SK-N-SH treated with all-trans-retinoic acid at 6 μM for 48 hours (cell line): ENCODE results near the gene ADD1.

Source experiments
- ATAC-seq: fragments of 200-7000 bp; cut with Tn5 transposase; 3 replicates; pipeline ENCODE4 v1.9.1; 2020; ENCODE audit warnings: mild to moderate bottlenecking, moderate library complexity
- ARNTL ChIP-seq: fragments of 450-650 bp; formaldehyde crosslinking; IDR thresholded peaks from 2 replicates; pipeline ENCODE4 v1.5.0; 2020; ENCODE audit warnings: low read depth, mild to moderate bottlenecking, moderate library complexity, borderline replicate concordance
- BACH2 ChIP-seq: fragments of 250-450 bp; sonication (Bioruptor Pico); IDR thresholded peaks from 2 replicates; pipeline ENCODE4 v1.9.0; 2021; ENCODE audit warnings: mild to moderate bottlenecking, borderline replicate concordance
- CSDC2 ChIP-seq: fragments of 250-450 bp; sonication (Bioruptor Pico); IDR thresholded peaks from 2 replicates; pipeline ENCODE4 v1.5.0; 2020; ENCODE audit warnings: mild to moderate bottlenecking, moderate library complexity
- ESRRG ChIP-seq: fragments of 250-450 bp; sonication (Bioruptor Pico); IDR thresholded peaks from 2 replicates; pipeline ENCODE4 v1.6.1; 2021; ENCODE audit warnings: mild to moderate bottlenecking
- GLIS3 ChIP-seq: fragments of 250-450 bp; sonication (Bioruptor Pico); IDR thresholded peaks from 2 replicates; pipeline ENCODE4 v1.5.0; 2020; ENCODE audit warnings: mild to moderate bottlenecking, moderate library complexity
- ISL1 ChIP-seq: fragments of 250-450 bp; sonication (Bioruptor Pico); IDR thresholded peaks from 2 replicates; pipeline ENCODE4 v2.1.2; 2022; ENCODE audit warnings: mild to moderate bottlenecking, moderate library complexity
- OSR1 ChIP-seq: fragments of 250-450 bp; sonication (Bioruptor Pico); IDR thresholded peaks from 2 replicates; pipeline ENCODE4 v1.8.0; 2022; ENCODE audit warnings: moderate library complexity, mild to moderate bottlenecking, inconsistent platforms
- POU6F1 ChIP-seq: fragments of 250-450 bp; sonication (Bioruptor Pico); IDR thresholded peaks from 2 replicates; pipeline ENCODE4 v1.8.0; 2021; ENCODE audit warnings: low read depth, mild to moderate bottlenecking, moderate library complexity, borderline replicate concordance
- PPARA ChIP-seq: fragments of 250-450 bp; sonication (Bioruptor Pico); IDR thresholded peaks from 2 replicates; pipeline ENCODE4 v1.5.0; 2020; ENCODE audit warnings: mild to moderate bottlenecking, borderline replicate concordance
- SNAI2 ChIP-seq: fragments of 250-450 bp; sonication (Bioruptor Pico); IDR thresholded peaks from 2 replicates; pipeline ENCODE4 v1.5.0; 2020; ENCODE audit warnings: mild to moderate bottlenecking, moderate library complexity
- TCF4 ChIP-seq: fragments of 250-450 bp; sonication (Bioruptor Pico); IDR thresholded peaks from 2 replicates; pipeline ENCODE4 v1.8.0; 2021; ENCODE audit warnings: mild to moderate bottlenecking, moderate library complexity, borderline replicate concordance
- TOX ChIP-seq: fragments of 250-450 bp; sonication (Bioruptor Pico); IDR thresholded peaks from 2 replicates; pipeline ENCODE4 v1.8.0; 2021; ENCODE audit warnings: mild to moderate bottlenecking, moderate library complexity, borderline replicate concordance
- ZC3H10 ChIP-seq: fragments of 250-450 bp; sonication (Bioruptor Pico); IDR thresholded peaks from 2 replicates; pipeline ENCODE4 v1.5.1; 2021; ENCODE audit warnings: mild to moderate bottlenecking, moderate library complexity
- ZFP3 ChIP-seq: fragments of 250-450 bp; sonication (Bioruptor Pico); IDR thresholded peaks from 2 replicates; pipeline ENCODE4 v1.5.0; 2020; ENCODE audit warnings: mild to moderate bottlenecking, moderate library complexity
- ZFP30 ChIP-seq: fragments of 450-650 bp; formaldehyde crosslinking; IDR thresholded peaks from 2 replicates; pipeline ENCODE4 v1.5.0; 2022; ENCODE audit warnings: mild to moderate bottlenecking, moderate library complexity
- ZNF565 ChIP-seq: fragments of 450-650 bp; formaldehyde crosslinking; conservative IDR thresholded peaks from 2 replicates; pipeline ENCODE4 v1.5.0; 2020; ENCODE audit warnings: low read depth, mild to moderate bottlenecking, moderate library complexity
- ZNF8 ChIP-seq: fragments of 450-650 bp; formaldehyde crosslinking; IDR thresholded peaks from 2 replicates; pipeline ENCODE4 v1.5.0; 2020; ENCODE audit warnings: mild to moderate bottlenecking, moderate library complexity
- TF ChIP-seq, protein P1 (sequence below): fragments of 250-450 bp; sonication (Bioruptor Pico); IDR thresholded peaks from 2 replicates; pipeline ENCODE4 v1.5.1; 2020; ENCODE audit warnings: low read depth, mild to moderate bottlenecking, moderate library complexity
- TF ChIP-seq, protein P2 (sequence below): fragments of 250-450 bp; sonication (Bioruptor Pico); IDR thresholded peaks from 2 replicates; pipeline ENCODE4 v1.5.0; 2020; ENCODE audit warnings: mild to moderate bottlenecking, moderate library complexity
- TF ChIP-seq, protein P3 (sequence below): fragments of 250-450 bp; sonication (Bioruptor Pico); IDR thresholded peaks from 2 replicates; pipeline ENCODE4 v1.8.0; 2020; ENCODE audit warnings: mild to moderate bottlenecking, moderate library complexity, borderline replicate concordance

ADD1 gene

DNA sequence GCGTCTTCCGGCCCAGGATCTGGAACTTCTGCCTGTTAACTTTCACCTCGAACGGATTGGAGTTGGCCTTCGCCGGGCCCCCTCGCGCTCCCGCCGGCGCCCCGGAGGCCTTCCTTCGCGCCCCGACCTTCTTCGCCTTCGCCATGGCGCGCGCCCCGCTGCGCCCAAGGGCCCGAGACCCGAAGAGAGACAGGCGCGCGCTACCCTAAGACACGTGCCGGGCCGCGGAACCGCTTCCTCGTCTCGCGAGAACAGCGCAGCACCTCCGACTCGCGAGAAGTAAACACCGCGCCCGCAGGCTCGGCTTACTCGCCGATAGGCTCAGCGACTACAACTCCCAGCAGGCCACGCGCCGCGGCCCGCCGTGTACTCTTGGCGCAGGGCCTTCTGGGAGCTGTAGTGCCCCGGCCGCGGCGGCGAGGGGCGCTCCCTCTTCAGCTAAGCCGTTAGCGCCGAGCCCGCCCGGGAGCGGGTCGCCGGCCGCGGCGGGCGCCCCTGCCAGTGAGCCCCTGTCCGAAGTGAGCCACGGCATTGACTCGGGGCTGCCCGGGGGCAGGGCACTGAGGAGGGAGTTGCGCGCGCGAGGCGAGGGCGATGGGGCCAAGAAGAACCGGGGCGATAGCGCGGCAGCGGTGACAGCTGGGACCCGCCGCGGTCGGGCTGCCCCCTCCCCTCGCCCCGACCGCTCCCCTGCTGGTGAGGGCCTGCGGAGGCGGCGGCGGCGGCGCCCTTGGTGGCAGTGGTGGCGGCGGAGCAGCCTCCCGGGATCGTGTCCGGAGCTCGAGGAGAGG, 119.7 kb downstream of the ADD1 start, which contains the start of the genes GRK4 and NOP14:
Gene GRK4, plus strand, starts transcription at position 397 of the 791 bp plus-strand sequence. CDS start 500 bp downstream, outside the sequence.
Gene NOP14, minus strand, starts transcription at position 232 of the 791 bp plus-strand sequence. Its CDS starts 87 bp downstream, at position 145.
- peak; percentile 92 for ATAC-seq
- TF ChIP-seq, protein P1, sequence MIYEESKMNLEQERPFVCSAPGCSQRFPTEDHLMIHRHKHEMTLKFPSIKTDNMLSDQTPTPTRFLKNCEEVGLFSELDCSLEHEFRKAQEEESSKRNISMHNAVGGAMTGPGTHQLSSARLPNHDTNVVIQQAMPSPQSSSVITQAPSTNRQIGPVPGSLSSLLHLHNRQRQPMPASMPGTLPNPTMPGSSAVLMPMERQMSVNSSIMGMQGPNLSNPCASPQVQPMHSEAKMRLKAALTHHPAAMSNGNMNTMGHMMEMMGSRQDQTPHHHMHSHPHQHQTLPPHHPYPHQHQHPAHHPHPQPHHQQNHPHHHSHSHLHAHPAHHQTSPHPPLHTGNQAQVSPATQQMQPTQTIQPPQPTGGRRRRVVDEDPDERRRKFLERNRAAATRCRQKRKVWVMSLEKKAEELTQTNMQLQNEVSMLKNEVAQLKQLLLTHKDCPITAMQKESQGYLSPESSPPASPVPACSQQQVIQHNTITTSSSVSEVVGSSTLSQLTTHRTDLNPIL: no peak
- TF ChIP-seq ARNTL (CRISPR knock-in tag) (no peak), ZFP3 (CRISPR knock-in tag) (0 out of 2 replicates have a peak, but pooled peaks have one; percentile 11), ISL1 (CRISPR knock-in tag) (no peak)
- TF ChIP-seq, protein P2, sequence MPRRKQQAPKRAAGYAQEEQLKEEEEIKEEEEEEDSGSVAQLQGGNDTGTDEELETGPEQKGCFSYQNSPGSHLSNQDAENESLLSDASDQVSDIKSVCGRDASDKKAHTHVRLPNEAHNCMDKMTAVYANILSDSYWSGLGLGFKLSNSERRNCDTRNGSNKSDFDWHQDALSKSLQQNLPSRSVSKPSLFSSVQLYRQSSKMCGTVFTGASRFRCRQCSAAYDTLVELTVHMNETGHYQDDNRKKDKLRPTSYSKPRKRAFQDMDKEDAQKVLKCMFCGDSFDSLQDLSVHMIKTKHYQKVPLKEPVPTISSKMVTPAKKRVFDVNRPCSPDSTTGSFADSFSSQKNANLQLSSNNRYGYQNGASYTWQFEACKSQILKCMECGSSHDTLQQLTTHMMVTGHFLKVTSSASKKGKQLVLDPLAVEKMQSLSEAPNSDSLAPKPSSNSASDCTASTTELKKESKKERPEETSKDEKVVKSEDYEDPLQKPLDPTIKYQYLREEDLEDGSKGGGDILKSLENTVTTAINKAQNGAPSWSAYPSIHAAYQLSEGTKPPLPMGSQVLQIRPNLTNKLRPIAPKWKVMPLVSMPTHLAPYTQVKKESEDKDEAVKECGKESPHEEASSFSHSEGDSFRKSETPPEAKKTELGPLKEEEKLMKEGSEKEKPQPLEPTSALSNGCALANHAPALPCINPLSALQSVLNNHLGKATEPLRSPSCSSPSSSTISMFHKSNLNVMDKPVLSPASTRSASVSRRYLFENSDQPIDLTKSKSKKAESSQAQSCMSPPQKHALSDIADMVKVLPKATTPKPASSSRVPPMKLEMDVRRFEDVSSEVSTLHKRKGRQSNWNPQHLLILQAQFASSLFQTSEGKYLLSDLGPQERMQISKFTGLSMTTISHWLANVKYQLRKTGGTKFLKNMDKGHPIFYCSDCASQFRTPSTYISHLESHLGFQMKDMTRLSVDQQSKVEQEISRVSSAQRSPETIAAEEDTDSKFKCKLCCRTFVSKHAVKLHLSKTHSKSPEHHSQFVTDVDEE (CRISPR knock-in tag): 0 out of 2 replicates have a peak, but pooled peaks have one; percentile 18

GRCh38 chr4:2963966-2964471, 120.4 kb downstream of the ADD1 start:
- peak; percentile 55 for ATAC-seq
- TF ChIP-seq, protein P1: no peak
- TF ChIP-seq ARNTL (CRISPR knock-in tag) (no peak), CSDC2 (no peak), GLIS3 (CRISPR knock-in tag) (no peak), ZC3H10 (CRISPR knock-in tag) (no peak), TCF4 (no peak), ISL1 (CRISPR knock-in tag) (no peak), TOX (CRISPR knock-in tag) (no peak), ZFP3 (CRISPR knock-in tag) (no peak), PPARA (CRISPR knock-in tag) (no peak), ZNF565 (CRISPR knock-in tag) (no peak), OSR1 (CRISPR knock-in tag) (no peak), ESRRG (CRISPR knock-in tag) (no peak)
- TF ChIP-seq, protein P2 (CRISPR knock-in tag): no peak

DNA sequence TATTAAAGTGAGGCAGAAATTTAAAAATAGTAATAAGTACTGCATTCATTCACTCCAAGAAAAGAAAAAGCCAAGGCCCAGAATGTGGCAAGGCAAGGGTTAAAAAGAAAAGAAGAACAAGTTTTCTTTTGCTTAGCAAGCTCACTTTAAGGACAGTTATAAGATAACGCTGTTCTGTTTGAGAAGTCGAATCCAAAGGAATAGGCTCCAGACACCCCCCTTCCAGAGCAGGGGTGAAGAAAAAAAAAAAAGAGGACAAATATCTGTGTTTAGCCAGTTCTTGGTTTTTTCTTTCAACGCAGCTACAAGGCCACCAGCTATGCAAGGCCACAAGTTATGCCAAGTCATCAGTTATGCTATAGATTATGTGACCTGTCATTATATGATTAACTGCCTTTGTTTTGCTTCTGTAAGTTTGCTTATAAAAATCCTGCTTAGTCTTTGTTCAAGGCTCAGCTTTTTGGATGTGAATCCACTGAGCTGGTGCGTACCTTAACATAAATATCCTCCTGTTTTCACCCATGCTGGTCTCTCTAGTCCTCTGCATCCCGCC, 121.1 kb downstream of the ADD1 start:
- no peak for ATAC-seq
- TF ChIP-seq ZNF8 (CRISPR knock-in tag) (no peak), ZFP30 (CRISPR knock-in tag) (no peak), TCF4 (no peak), ZNF565 (CRISPR knock-in tag) (no peak), ESRRG (CRISPR knock-in tag) (no peak), ISL1 (CRISPR knock-in tag) (no peak), BACH2 (no peak), PPARA (CRISPR knock-in tag) (no peak), SNAI2 (CRISPR knock-in tag) (no peak), CSDC2 (no peak), POU6F1 (CRISPR knock-in tag) (no peak)
- TF ChIP-seq, protein P3, sequence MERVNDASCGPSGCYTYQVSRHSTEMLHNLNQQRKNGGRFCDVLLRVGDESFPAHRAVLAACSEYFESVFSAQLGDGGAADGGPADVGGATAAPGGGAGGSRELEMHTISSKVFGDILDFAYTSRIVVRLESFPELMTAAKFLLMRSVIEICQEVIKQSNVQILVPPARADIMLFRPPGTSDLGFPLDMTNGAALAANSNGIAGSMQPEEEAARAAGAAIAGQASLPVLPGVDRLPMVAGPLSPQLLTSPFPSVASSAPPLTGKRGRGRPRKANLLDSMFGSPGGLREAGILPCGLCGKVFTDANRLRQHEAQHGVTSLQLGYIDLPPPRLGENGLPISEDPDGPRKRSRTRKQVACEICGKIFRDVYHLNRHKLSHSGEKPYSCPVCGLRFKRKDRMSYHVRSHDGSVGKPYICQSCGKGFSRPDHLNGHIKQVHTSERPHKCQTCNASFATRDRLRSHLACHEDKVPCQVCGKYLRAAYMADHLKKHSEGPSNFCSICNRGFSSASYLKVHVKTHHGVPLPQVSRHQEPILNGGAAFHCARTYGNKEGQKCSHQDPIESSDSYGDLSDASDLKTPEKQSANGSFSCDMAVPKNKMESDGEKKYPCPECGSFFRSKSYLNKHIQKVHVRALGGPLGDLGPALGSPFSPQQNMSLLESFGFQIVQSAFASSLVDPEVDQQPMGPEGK (CRISPR knock-in tag): no peak
